ENCODE measurements around the gene CACNA1G. TPM values are rescaled to one million over a fixed set of nuclear protein-coding genes. Genes with fewer than 3 reads are reported as not detected.

CACNA1G gene
- total RNA-seq, 1 experiment from 2014 or later, result not detected

GRCh38 chr17:50613007-50613992 is 52.8 kb downstream of the CACNA1G start:
- H3K9me3 Mint-ChIP-seq (ENCODE audit: unreplicated experiment), result no peaks in the 10 kb centered on the region
- no peak overlapping the region for H3K27ac Mint-ChIP-seq (ENCODE audit: low read depth, unreplicated experiment)
- H3K4me3 Mint-ChIP-seq (ENCODE audit: unreplicated experiment), result no peak overlapping the region
- no peaks in the 10 kb centered on the region for H3K36me3 Mint-ChIP-seq (ENCODE audit: insufficient read depth, unreplicated experiment)
- no peak for DNase-seq (ENCODE audit: unreplicated experiment)
- intact Hi-C loops (cut with micrococcal nuclease), result no loop called here
- no peak for TF ChIP-seq CTCF (IDR thresholded peaks at IDR 0.05; ENCODE audit: unreplicated experiment)
- ChIA-PET CTCF (interaction anchor here (0.6 kb wide), 1 partner anchor 458 kb away, joined by 3 read pairs; no protein-coding TSS in a partner anchor), POLR2A (interaction anchor here (0.7 to 1.7 kb wide), 3 partner anchors 24 to 559 kb away, joined by 3 to 5 read pairs (median 3); no protein-coding TSS in a partner anchor)
- BruUV-seq (replicated peaks), result no TSS peak
- no peaks in the 10 kb centered on the region for H3K27me3 Mint-ChIP-seq (ENCODE audit: insufficient read depth, unreplicated experiment)
- peaks cover 4% of the 10 kb centered on the region for H3K4me1 Mint-ChIP-seq (ENCODE audit: insufficient read depth, unreplicated experiment)

- BruUV-seq (replicated peaks), result no TSS peak
These were observed 54.0 kb downstream of the CACNA1G start for GRCh38 chr17:50614471-50615051.

GRCh38 chr17:50615828-50616227 is 55.3 kb downstream of the CACNA1G start:
- no peak for TF ChIP-seq CTCF (IDR thresholded peaks at IDR 0.05; ENCODE audit: unreplicated experiment)
- DNase-seq (ENCODE audit: unreplicated experiment), result no peak
- H3K36me3 Mint-ChIP-seq (ENCODE audit: insufficient read depth, unreplicated experiment), result no peaks in the 10 kb centered on the region
- H3K4me3 Mint-ChIP-seq (ENCODE audit: unreplicated experiment), result no peak overlapping the region
- POLR2A ChIA-PET, result no interaction called here
- H3K4me1 Mint-ChIP-seq (ENCODE audit: insufficient read depth, unreplicated experiment), result peaks cover 18% of the 10 kb centered on the region
- no peaks in the 10 kb centered on the region for H3K27me3 Mint-ChIP-seq (ENCODE audit: insufficient read depth, unreplicated experiment)
- intact Hi-C loops (cut with micrococcal nuclease), result no loop called here
- CTCF ChIA-PET, result interaction anchor here (0.8 kb wide), 1 partner anchor 12 kb away, joined by 3 read pairs; no protein-coding TSS in a partner anchor
- no TSS peak for BruUV-seq (replicated peaks)
- no peaks in the 10 kb centered on the region for H3K9me3 Mint-ChIP-seq (ENCODE audit: unreplicated experiment)
- no peak overlapping the region for H3K27ac Mint-ChIP-seq (ENCODE audit: low read depth, unreplicated experiment)

More at GRCh38 chr17:50614471-50615051, 54.0 kb downstream of the CACNA1G start:
- no peak for DNase-seq (ENCODE audit: unreplicated experiment)
- intact Hi-C loops (cut with micrococcal nuclease), result no loop called here
- Mint-ChIP-seq H3K4me3 (ENCODE audit: unreplicated experiment) (no peak overlapping the region), H3K27ac (ENCODE audit: low read depth, unreplicated experiment) (no peak overlapping the region), H3K27me3 (ENCODE audit: insufficient read depth, unreplicated experiment) (no peaks in the 10 kb centered on the region), H3K4me1 (ENCODE audit: insufficient read depth, unreplicated experiment) (peaks cover 16% of the 10 kb centered on the region), H3K36me3 (ENCODE audit: insufficient read depth, unreplicated experiment) (no peaks in the 10 kb centered on the region), H3K9me3 (ENCODE audit: unreplicated experiment) (no peaks in the 10 kb centered on the region)
- CTCF ChIA-PET, result interaction anchor here (0.7 kb wide), 1 partner anchor 62 kb away, joined by 3 read pairs; no protein-coding TSS in a partner anchor
- no peak for TF ChIP-seq CTCF (IDR thresholded peaks at IDR 0.05; ENCODE audit: unreplicated experiment)
- POLR2A ChIA-PET, result interaction anchor here (0.7 kb wide), 1 partner anchor 558 kb away, joined by 3 read pairs; no protein-coding TSS in a partner anchor

- DNase-seq (ENCODE audit: unreplicated experiment), result no peak
- no peaks in the 10 kb centered on the region for H3K27me3 Mint-ChIP-seq (ENCODE audit: insufficient read depth, unreplicated experiment)
- BruUV-seq (replicated peaks), result no TSS peak
- no peak overlapping the region for H3K27ac Mint-ChIP-seq (ENCODE audit: low read depth, unreplicated experiment)
- no peaks in the 10 kb centered on the region for H3K9me3 Mint-ChIP-seq (ENCODE audit: unreplicated experiment)
- intact Hi-C loops (cut with micrococcal nuclease), result no loop called here
- POLR2A ChIA-PET, result interaction anchor here (0.7 to 0.9 kb wide), 2 partner anchors 68 to 86 kb away, joined by 3 read pairs; no protein-coding TSS in a partner anchor
- H3K4me1 Mint-ChIP-seq (ENCODE audit: insufficient read depth, unreplicated experiment), result peaks cover 18% of the 10 kb centered on the region
- H3K36me3 Mint-ChIP-seq (ENCODE audit: insufficient read depth, unreplicated experiment), result no peaks in the 10 kb centered on the region
- CTCF ChIA-PET, result interaction anchor here (0.6 to 2.2 kb wide), 4 partner anchors 12 to 135 kb away, joined by 3 to 12 read pairs (median 3); no protein-coding TSS in a partner anchor
- no peak for TF ChIP-seq CTCF (IDR thresholded peaks at IDR 0.05; ENCODE audit: unreplicated experiment)
- H3K4me3 Mint-ChIP-seq (ENCODE audit: unreplicated experiment), result no peak overlapping the region
These were observed 57.8 kb downstream of the CACNA1G start for GRCh38 chr17:50618300-50618699.

All from MCF 10A (cell line).